G401.6 (cell line): ENCODE data around the gene SLC34A2.
"Not testable (repeated sequence)": the region's sequence is repeated elsewhere in the genome, so short reads cannot be mapped to it uniquely, and the experiment has no call there.

ENCODE experiments used
- FAIRE-seq: peaks from 2 replicates; lab custom pipeline; 2012; peaks lifted over from hg19 to GRCh38; lab: Jason Lieb, UNC

SLC34A2 gene

GRCh38 chr4:25654971-25655963 is at the start of gene SLC34A2:
TSS of gene SLC34A2 (plus strand) at chr4:25655851. CDS start at chr4:25662501, 6,650 bp downstream.
- FAIRE-seq: no peak

GRCh38 chr4:25608644-25609043 is 47.0 kb upstream of the SLC34A2 start:
- no peak for FAIRE-seq

- no peak for FAIRE-seq
Measured at GRCh38 chr4:25609976-25610375, 45.7 kb upstream of the SLC34A2 start.

- FAIRE-seq: not testable (repeated sequence)
Measured at GRCh38 chr4:25613613-25614012, 42.0 kb upstream of the SLC34A2 start.

- FAIRE-seq: no peak
Measured at GRCh38 chr4:25614807-25615206, 40.8 kb upstream of the SLC34A2 start.

- no peak for FAIRE-seq
Measured at GRCh38 chr4:25621027-25621930, 34.4 kb upstream of the SLC34A2 start.

- FAIRE-seq: no peak
Measured at GRCh38 chr4:25624616-25625015, 31.0 kb upstream of the SLC34A2 start.

- FAIRE-seq: no peak
Measured at GRCh38 chr4:25628451-25628850, 27.2 kb upstream of the SLC34A2 start.

GRCh38 chr4:25632135-25632534 is 23.5 kb upstream of the SLC34A2 start:
- no peak for FAIRE-seq

GRCh38 chr4:25633541-25633940 is 22.1 kb upstream of the SLC34A2 start:
- no peak for FAIRE-seq

- FAIRE-seq: no peak
Measured at GRCh38 chr4:25635501-25635900, 20.1 kb upstream of the SLC34A2 start.

- no peak for FAIRE-seq
Measured at GRCh38 chr4:25637581-25638220, 17.9 kb upstream of the SLC34A2 start.

- no peak for FAIRE-seq
Measured at GRCh38 chr4:25638221-25638601, 17.4 kb upstream of the SLC34A2 start.

GRCh38 chr4:25638806-25639205 is 16.8 kb upstream of the SLC34A2 start:
- FAIRE-seq: no peak

GRCh38 chr4:25650311-25650710 is 5.3 kb upstream of the SLC34A2 start:
- FAIRE-seq: no peak

- no peak for FAIRE-seq
Measured at GRCh38 chr4:25651682-25652081, 4.0 kb upstream of the SLC34A2 start.

GRCh38 chr4:25654031-25654970 is 1.4 kb upstream of the SLC34A2 start:
- FAIRE-seq: no peak

- FAIRE-seq: no peak
Measured at GRCh38 chr4:25656031-25656430, 380 bp downstream of the SLC34A2 start.

- no peak for FAIRE-seq
Measured at GRCh38 chr4:25658357-25658771, 2.7 kb downstream of the SLC34A2 start.

- no peak for FAIRE-seq
Measured at GRCh38 chr4:25658777-25659176, 3.1 kb downstream of the SLC34A2 start.

- not testable (repeated sequence) for FAIRE-seq
Measured at GRCh38 chr4:25661441-25661840, 5.8 kb downstream of the SLC34A2 start.
